Endodermal cell (in vitro differentiated cells): Measurements from ENCODE around the gene GTF3C1. TPM values are rescaled to one million over a fixed set of nuclear protein-coding genes. Genes with fewer than 3 reads are reported as not detected.

Source experiments
- DNase-seq: peaks from one replicate; pipeline ENCODE4 v3.0.0-alpha.2; 2017
- H3K27ac ChIP-seq: 2 replicates; pipeline ENCODE4 v1.5.1; 2013; ENCODE audit warnings: mild to moderate bottlenecking, low read depth, low read length, moderate library complexity
- H3K27me3 ChIP-seq: 2 replicates; pipeline ENCODE4 v1.6.1; 2013; ENCODE audit warnings: mild to moderate bottlenecking, low read length, moderate library complexity; ENCODE audit not compliant: insufficient read depth, control insufficient read depth, poor library complexity, severe bottlenecking
- H3K36me3 ChIP-seq: 2 replicates; pipeline ENCODE4 v1.7.0; 2013; ENCODE audit warnings: mild to moderate bottlenecking, low read length, moderate library complexity; ENCODE audit not compliant: control insufficient read depth, insufficient read depth
- H3K4me1 ChIP-seq: one replicate; pipeline ENCODE4 v1.7.0; 2013; ENCODE audit warnings: low read length; ENCODE audit not compliant: control insufficient read depth, insufficient read depth
- H3K4me3 ChIP-seq: 2 replicates; pipeline ENCODE4 v1.5.1; 2013; ENCODE audit warnings: mild to moderate bottlenecking, low read length, moderate library complexity
- H3K9ac ChIP-seq: 2 replicates; pipeline ENCODE4 v1.6.1; 2013; ENCODE audit warnings: mild to moderate bottlenecking, low read length, moderate library complexity; ENCODE audit not compliant: poor library complexity, severe bottlenecking; ENCODE audit errors: extremely low read depth
- H3K9me3 ChIP-seq: 2 replicates; pipeline ENCODE4 v1.6.1; 2013; ENCODE audit warnings: mild to moderate bottlenecking, low read length, moderate library complexity; ENCODE audit not compliant: control insufficient read depth
- H3K27ac Mint-ChIP-seq: 2 replicates; pipeline ENCODE4 v1.8.0; 2020; ENCODE audit warnings: mixed read lengths
- H3K27me3 Mint-ChIP-seq: 2 replicates; pipeline ENCODE4 v1.8.0; 2021; ENCODE audit warnings: mild to moderate bottlenecking, mixed read lengths; ENCODE audit not compliant: insufficient read depth
- H3K36me3 Mint-ChIP-seq: 2 replicates; pipeline ENCODE4 v1.8.0; 2020; ENCODE audit warnings: low read depth, mixed read lengths
- H3K4me1 Mint-ChIP-seq: 2 replicates; pipeline ENCODE4 v1.8.0; 2020; ENCODE audit warnings: mixed read lengths
- H3K4me3 Mint-ChIP-seq: 2 replicates; pipeline ENCODE4 v1.8.0; 2020; ENCODE audit warnings: mild to moderate bottlenecking, moderate library complexity, mixed read lengths
- H3K9me3 Mint-ChIP-seq: 2 replicates; pipeline ENCODE4 v1.8.0; 2020; ENCODE audit warnings: mild to moderate bottlenecking, mixed read lengths
- CTCF ChIP-seq: fragments of 200-600 bp; sonication (generic); conservative IDR thresholded peaks from 2 replicates; pipeline ENCODE4 v1.5.0; 2021; ENCODE audit warnings: antibody characterized with exemption, mild to moderate bottlenecking
- WGBS, 2 experiments: methylation state at CpG; one replicate each; pipeline versions ENCODE4 v1.1.5 to v1.1.7; 2013; ENCODE audit warnings: missing lambda C conversion rate in 2 of 2, mixed read lengths in 1 of 2; ENCODE audit not compliant: insufficient coverage in 1 of 2, insufficient read length in 1 of 2; 5-methylcytosine and 5-hydroxymethylcytosine counted together
- total RNA-seq, 2 donors: library from RNA; stranded (reverse); fragmentation: NEBNext Ultra II Directional in 1 of 2; extraction: Animal tissue kit (Norgen Biotek cat#: 25700) in 1 of 2; gene quantifications; 2 replicates in 1 of 2; 3 replicates in 1 of 2; pipeline ENCODE4 v1.2.1, GENCODE V29; 2021

Gene GTF3C1
- total RNA-seq, 2 donors from 2014 or later, result 138 TPM

DNA sequence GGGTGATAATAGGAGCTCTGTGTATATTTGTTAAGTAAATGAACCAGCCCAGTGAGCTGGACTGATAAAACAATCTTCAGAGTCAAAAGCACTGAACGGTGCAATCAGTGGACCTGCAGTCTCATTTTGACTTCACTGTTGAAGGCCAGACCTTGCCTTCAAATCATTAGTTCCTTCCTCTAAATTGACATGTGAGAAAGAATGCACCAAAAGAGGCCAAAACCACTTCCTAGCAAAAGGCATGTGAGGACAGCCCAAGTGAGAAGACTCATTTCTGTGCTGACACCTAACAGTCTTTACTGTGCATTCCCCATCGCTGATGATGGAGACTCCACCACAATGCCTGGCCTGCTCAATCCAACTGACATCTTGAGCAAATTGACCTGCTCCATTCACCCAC lies 10.6 kb downstream of the GTF3C1 start:
- Mint-ChIP-seq H3K27me3 (no peaks in the 10 kb centered on the region), H3K4me1 (peaks cover 5% of the 10 kb centered on the region), H3K4me3 (no peak overlapping the region), H3K36me3 (peaks cover 84% of the 10 kb centered on the region), H3K27ac (no peak overlapping the region), H3K9me3 (no peaks in the 10 kb centered on the region)
- H3K27me3 ChIP-seq, result no peaks in the 10 kb centered on the region
- H3K36me3 ChIP-seq, result peaks cover 98% of the 10 kb centered on the region
- TF ChIP-seq CTCF, result no peak
- peaks cover 18% of the 10 kb centered on the region for H3K9me3 ChIP-seq
- peak overlapping the region; percentile 45 for H3K4me3 ChIP-seq
- no peak overlapping the region for H3K9ac ChIP-seq
- H3K4me1 ChIP-seq, result no peaks in the 10 kb centered on the region
- no peak for DNase-seq
- 80 to 95% methylated on average over 2 of the region's 2 CpGs for whole genome bisulfite sequencing, 2 experiments
- no peak overlapping the region for H3K27ac ChIP-seq

- peaks cover 84% of the 10 kb centered on the region for H3K36me3 Mint-ChIP-seq
- 77 to 80% methylated on average over 2 to 5 of the region's 5 CpGs for WGBS, 2 experiments
- H3K27me3 Mint-ChIP-seq, result no peaks in the 10 kb centered on the region
- Histone ChIP-seq H3K4me1 (no peaks in the 10 kb centered on the region), H3K9ac (no peak overlapping the region), H3K4me3 (no peak overlapping the region), H3K9me3 (peaks cover 18% of the 10 kb centered on the region), H3K36me3 (peaks cover 98% of the 10 kb centered on the region), H3K27ac (no peak overlapping the region), H3K27me3 (no peaks in the 10 kb centered on the region)
- peaks cover 5% of the 10 kb centered on the region for H3K4me1 Mint-ChIP-seq
- H3K27ac Mint-ChIP-seq, result no peak overlapping the region
- DNase-seq, result no peak
- no peak for TF ChIP-seq CTCF
- no peaks in the 10 kb centered on the region for H3K9me3 Mint-ChIP-seq
- no peak overlapping the region for H3K4me3 Mint-ChIP-seq
Measured at GRCh38 chr16:27538528-27538927, 11.2 kb downstream of the GTF3C1 start.

DNA sequence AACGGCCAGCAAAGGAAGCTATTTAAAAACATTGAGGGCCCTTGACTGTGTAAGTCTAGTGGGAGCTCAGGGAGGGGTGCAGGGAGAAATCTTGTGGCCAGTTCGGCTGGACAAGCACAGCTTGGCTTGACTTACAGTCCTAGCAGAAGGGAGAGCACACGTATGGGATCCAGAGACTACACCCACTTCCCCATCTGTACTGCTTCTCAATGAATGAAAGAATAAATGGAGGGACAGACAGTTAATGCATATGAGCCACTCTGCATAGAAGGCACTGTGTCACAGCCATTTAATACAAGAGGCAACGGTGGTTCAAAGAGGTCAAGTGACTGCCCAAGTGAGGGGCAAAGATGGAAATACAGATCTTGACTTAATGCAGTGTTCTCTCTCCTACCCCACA lies 15.5 kb downstream of the GTF3C1 start:
- Histone ChIP-seq H3K9me3 (peaks cover 3% of the 10 kb centered on the region), H3K4me1 (no peaks in the 10 kb centered on the region), H3K4me3 (no peak overlapping the region), H3K36me3 (peaks cover 98% of the 10 kb centered on the region), H3K9ac (no peak overlapping the region), H3K27me3 (no peaks in the 10 kb centered on the region), H3K27ac (no peak overlapping the region)
- H3K9me3 Mint-ChIP-seq, result no peaks in the 10 kb centered on the region
- WGBS, 2 experiments, result 92 to 96% methylated on average over 3 to 4 of the region's 4 CpGs
- no peak for TF ChIP-seq CTCF
- H3K4me1 Mint-ChIP-seq, result peaks cover 19% of the 10 kb centered on the region
- DNase-seq, result no peak
- H3K36me3 Mint-ChIP-seq, result peaks cover 88% of the 10 kb centered on the region
- H3K4me3 Mint-ChIP-seq, result no peak overlapping the region
- no peak overlapping the region for H3K27ac Mint-ChIP-seq
- no peaks in the 10 kb centered on the region for H3K27me3 Mint-ChIP-seq
